ENCODE measurements around the gene HOXB3.

The HOXB3 gene

DNA sequence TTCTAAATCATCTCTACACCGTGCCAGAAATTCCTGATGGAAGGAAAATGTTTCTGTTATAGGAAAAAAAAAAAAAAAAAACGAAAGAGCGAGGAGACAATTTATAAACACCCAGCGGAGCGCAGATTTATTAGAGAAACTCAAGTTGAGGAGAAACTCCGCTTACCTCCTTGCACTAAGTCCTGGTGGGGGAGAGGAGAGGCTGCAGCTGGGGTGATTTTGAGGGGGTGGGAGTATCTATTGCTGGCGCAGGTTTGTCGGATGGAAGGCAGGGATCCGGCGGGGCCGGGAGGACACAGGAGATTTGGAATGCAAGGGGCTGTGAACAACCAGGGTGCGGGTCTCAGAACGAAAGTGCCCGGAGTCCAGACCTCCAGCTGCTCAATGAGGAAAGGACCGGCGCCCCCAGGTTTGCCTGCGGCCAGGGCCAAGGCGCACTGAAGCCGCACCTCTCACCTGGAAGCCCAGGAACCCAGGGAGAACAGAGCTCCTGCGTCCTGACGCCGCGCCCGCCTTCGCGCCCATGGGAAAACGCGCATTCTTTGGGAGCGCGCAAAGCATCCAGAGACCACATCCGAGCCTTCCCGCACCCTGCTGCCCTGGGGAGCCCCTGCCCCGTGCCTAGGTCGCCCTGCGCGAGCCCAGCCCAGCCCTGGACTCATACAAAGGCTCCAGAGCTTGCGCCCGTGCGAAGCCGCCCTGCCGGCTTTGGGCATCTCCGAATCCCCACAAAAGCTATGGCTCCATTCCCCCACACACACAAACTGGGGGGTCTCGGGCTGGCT is 27.6 kb upstream of the HOXB3 start:
- Histone ChIP-seq H3K4me1 (ENCODE audit: control insufficient read depth, insufficient read depth, low read length) (peaks cover 48% of the 10 kb centered on the region), H3K4me3 (ENCODE audit: low read depth, low read length) (no peak overlapping the region), H3K9me3 (ENCODE audit: control insufficient read depth, insufficient read depth, low read depth, low read length) (no peaks in the 10 kb centered on the region), H3K36me3 (ENCODE audit: control insufficient read depth in 2 of 2, insufficient read depth in 1 of 2, low read length in 2 of 2) (peaks cover 0 to 14% of the 10 kb centered on the region in 2 experiments; a peak in 1 of 3 replicates), H3K27ac (ENCODE audit: extremely low read depth, low read depth, low read length) (no peak overlapping the region; the same call in 1 of the 2 replicates)
- TF ChIP-seq ZNF654 (tag by site-specific recombination; IDR thresholded peaks at IDR 0.05; ENCODE audit: low read depth) (peak; percentile 13; the same call in 1 of the 2 replicates), ZNF426 (tag by site-specific recombination; IDR thresholded peaks at IDR 0.05) (no peak), BCL11B (tag by site-specific recombination; IDR thresholded peaks at IDR 0.05; ENCODE audit: low read depth) (no peak), ZNF596 (tag by site-specific recombination; IDR thresholded peaks at IDR 0.05) (no peak), KLF10 (tag by site-specific recombination; IDR thresholded peaks at IDR 0.05) (no peak)
- TF ChIP-seq, protein P1, sequence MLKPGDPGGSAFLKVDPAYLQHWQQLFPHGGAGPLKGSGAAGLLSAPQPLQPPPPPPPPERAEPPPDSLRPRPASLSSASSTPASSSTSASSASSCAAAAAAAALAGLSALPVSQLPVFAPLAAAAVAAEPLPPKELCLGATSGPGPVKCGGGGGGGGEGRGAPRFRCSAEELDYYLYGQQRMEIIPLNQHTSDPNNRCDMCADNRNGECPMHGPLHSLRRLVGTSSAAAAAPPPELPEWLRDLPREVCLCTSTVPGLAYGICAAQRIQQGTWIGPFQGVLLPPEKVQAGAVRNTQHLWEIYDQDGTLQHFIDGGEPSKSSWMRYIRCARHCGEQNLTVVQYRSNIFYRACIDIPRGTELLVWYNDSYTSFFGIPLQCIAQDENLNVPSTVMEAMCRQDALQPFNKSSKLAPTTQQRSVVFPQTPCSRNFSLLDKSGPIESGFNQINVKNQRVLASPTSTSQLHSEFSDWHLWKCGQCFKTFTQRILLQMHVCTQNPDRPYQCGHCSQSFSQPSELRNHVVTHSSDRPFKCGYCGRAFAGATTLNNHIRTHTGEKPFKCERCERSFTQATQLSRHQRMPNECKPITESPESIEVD (tag by site-specific recombination; IDR thresholded peaks at IDR 0.05), result peak; percentile 81; the same call in 1 of the 2 replicates
- ChIA-PET CTCF (interaction anchor here (0.5 to 5.7 kb wide), 31 partner anchors 8 to 592 kb away, joined by 3 to 86 read pairs (median 4); partner anchors contain the start of gene HOXB5), POLR2A (interaction anchor here (1.3 kb wide), 1 partner anchor 8 kb away, joined by 4 read pairs; no protein-coding TSS in a partner anchor)

DNA sequence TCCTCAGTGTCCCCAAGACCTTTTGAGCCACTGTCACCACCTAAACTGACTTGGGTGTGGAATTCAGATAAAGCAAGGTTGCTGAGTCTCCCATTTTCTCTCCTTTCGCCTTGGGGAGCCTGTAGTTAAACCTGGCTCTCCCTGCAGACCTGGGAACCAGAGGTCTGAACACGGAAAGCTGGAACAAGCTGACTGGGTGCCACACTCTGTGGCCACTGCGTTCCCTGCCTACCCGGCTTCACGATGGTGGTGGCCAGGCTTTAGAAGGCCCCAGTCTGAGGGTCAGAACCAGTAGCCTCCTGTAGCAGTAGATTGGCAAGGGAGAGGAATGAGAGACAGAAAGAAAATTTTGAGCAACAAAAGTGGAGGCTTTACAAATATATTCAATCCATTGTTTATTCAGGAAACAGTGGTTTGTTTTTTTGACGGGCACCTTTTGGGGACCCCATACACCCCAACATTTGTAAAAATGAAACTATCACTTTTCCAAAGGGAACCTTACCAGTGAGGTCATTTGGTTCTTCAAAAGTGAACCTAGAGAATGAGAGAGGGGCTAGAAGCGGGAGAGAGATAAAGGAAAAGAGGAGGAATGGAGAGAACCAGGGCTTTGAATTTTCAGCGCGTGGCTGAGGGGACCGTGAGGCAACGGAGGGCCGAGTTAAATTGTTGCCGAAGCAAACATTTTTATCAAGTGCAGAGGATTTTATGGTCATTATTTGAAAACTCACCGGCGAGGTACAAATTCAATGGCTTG is 26.9 kb upstream of the HOXB3 start:
- H3K36me3 ChIP-seq (ENCODE audit: control insufficient read depth in 2 of 2, insufficient read depth in 1 of 2, low read length in 2 of 2), result peaks cover 0 to 7% of the 10 kb centered on the region in 2 experiments; a peak in 1 of 3 replicates
- TF ChIP-seq, protein P2, sequence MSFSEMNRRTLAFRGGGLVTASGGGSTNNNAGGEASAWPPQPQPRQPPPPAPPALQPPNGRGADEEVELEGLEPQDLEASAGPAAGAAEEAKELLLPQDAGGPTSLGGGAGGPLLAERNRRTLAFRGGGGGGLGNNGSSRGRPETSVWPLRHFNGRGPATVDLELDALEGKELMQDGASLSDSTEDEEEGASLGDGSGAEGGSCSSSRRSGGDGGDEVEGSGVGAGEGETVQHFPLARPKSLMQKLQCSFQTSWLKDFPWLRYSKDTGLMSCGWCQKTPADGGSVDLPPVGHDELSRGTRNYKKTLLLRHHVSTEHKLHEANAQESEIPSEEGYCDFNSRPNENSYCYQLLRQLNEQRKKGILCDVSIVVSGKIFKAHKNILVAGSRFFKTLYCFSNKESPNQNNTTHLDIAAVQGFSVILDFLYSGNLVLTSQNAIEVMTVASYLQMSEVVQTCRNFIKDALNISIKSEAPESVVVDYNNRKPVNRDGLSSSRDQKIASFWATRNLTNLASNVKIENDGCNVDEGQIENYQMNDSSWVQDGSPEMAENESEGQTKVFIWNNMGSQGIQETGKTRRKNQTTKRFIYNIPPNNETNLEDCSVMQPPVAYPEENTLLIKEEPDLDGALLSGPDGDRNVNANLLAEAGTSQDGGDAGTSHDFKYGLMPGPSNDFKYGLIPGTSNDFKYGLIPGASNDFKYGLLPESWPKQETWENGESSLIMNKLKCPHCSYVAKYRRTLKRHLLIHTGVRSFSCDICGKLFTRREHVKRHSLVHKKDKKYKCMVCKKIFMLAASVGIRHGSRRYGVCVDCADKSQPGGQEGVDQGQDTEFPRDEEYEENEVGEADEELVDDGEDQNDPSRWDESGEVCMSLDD (tag by site-specific recombination; IDR thresholded peaks at IDR 0.05), result 0 out of 2 replicates have a peak, but pooled peaks have one; percentile 29
- TF ChIP-seq SP2 (tag by site-specific recombination; IDR thresholded peaks at IDR 0.05) (no peak), ZNF596 (tag by site-specific recombination; IDR thresholded peaks at IDR 0.05) (peak; percentile 21; the same call in 1 of the 2 replicates), ZBTB17 (tag by site-specific recombination; IDR thresholded peaks at IDR 0.05) (peak; percentile 40; the same call in 1 of the 2 replicates), ZNF366 (tag by site-specific recombination; conservative IDR thresholded peaks at IDR 0.05) (peak; percentile 75)
- TF ChIP-seq, protein P3, sequence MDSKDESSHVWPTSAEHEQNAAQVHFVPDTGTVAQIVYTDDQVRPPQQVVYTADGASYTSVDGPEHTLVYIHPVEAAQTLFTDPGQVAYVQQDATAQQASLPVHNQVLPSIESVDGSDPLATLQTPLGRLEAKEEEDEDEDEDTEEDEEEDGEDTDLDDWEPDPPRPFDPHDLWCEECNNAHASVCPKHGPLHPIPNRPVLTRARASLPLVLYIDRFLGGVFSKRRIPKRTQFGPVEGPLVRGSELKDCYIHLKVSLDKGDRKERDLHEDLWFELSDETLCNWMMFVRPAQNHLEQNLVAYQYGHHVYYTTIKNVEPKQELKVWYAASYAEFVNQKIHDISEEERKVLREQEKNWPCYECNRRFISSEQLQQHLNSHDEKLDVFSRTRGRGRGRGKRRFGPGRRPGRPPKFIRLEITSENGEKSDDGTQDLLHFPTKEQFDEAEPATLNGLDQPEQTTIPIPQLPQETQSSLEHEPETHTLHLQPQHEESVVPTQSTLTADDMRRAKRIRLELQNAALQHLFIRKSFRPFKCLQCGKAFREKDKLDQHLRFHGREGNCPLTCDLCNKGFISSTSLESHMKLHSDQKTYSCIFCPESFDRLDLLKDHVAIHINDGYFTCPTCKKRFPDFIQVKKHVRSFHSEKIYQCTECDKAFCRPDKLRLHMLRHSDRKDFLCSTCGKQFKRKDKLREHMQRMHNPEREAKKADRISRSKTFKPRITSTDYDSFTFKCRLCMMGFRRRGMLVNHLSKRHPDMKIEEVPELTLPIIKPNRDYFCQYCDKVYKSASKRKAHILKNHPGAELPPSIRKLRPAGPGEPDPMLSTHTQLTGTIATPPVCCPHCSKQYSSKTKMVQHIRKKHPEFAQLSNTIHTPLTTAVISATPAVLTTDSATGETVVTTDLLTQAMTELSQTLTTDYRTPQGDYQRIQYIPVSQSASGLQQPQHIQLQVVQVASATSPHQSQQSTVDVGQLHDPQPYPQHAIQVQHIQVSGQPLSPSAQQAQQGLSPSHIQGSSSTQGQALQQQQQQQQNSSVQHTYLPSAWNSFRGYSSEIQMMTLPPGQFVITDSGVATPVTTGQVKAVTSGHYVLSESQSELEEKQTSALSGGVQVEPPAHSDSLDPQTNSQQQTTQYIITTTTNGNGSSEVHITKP (tag by site-specific recombination; IDR thresholded peaks at IDR 0.05), result peak; percentile 50
- peaks cover 51% of the 10 kb centered on the region for H3K4me1 ChIP-seq (ENCODE audit: control insufficient read depth, insufficient read depth, low read length)
- no peak overlapping the region for H3K4me3 ChIP-seq (ENCODE audit: low read depth, low read length)
- POLR2A ChIA-PET, result no interaction called here
- H3K9me3 ChIP-seq (ENCODE audit: control insufficient read depth, insufficient read depth, low read depth, low read length), result no peaks in the 10 kb centered on the region
- peak overlapping the region; percentile 67; the same call in 1 of the 2 replicates for H3K27ac ChIP-seq (ENCODE audit: extremely low read depth, low read depth, low read length)
- CTCF ChIA-PET, result interaction anchor here (0.6 to 5.7 kb wide), 19 partner anchors 23 to 591 kb away, joined by 3 to 86 read pairs (median 5); partner anchors contain the start of gene HOXB5

Measured in HEK293 (cell line).